ENCODE data around the gene KCNH8. TPM values are rescaled to one million over a fixed set of nuclear protein-coding genes. Genes with fewer than 3 reads are reported as not detected.

KCNH8 gene
- total RNA-seq, 2 experiments from 2014 or later = not detected

DNA sequence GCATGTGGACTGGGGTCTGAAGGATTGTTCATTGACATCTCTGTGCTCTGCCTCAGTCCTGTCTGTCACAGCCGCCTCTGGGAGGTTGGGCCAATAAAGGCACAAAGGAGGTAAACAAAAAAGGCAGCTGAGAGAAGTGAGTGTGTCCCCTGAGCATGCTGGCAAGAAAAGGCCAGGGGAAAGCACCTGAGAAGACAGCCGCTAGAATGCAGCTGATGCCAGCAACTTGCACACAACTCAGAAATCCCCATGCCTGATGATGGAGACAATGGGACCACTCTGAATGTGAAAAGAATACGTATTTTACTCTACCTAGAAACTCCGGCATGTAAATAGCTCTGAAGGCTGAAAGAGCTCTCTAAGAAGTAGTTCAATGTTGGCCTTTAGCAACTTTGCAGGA, 118.7 kb downstream of the KCNH8 start:
- Mint-ChIP-seq H3K4me3 (no peak overlapping the region), H3K27ac (no peak overlapping the region), H3K9me3 (no peaks in the 10 kb centered on the region), H3K27me3 (no peaks in the 10 kb centered on the region), H3K36me3 (no peaks in the 10 kb centered on the region), H3K4me1 (ENCODE audit: low read depth) (no peaks in the 10 kb centered on the region)
- ChIA-PET POLR2A (no interaction called here), CTCF (no interaction called here)
- no peak for DNase-seq
- intact Hi-C loops (cut with micrococcal nuclease) = no loop called here

DNA sequence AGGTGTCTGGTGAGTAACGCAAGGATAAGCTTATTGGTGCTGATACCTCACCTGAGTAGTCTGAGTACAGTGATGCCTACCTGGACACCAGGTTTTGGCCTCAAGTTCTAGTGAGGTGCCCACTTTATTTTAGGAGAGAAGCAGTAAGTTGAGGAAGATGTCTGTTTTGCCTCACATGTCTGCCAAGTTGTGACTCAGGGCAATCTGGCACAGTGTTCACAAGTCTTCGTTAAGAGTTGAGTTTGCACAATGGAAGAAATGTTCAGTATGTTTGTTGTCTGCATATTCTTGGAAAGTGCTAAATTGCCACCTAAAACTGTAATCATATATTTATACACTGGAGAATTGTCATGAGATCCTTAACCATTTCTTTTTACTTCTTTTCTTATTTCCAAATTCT, 122.2 kb downstream of the KCNH8 start:
- H3K36me3 Mint-ChIP-seq = no peaks in the 10 kb centered on the region
- CTCF ChIA-PET = no interaction called here
- POLR2A ChIA-PET = no interaction called here
- no peak overlapping the region for H3K27ac Mint-ChIP-seq
- H3K9me3 Mint-ChIP-seq = no peaks in the 10 kb centered on the region
- intact Hi-C loops (cut with micrococcal nuclease) = no loop called here
- DNase-seq = no peak
- no peak overlapping the region for H3K4me3 Mint-ChIP-seq
- no peaks in the 10 kb centered on the region for H3K4me1 Mint-ChIP-seq (ENCODE audit: low read depth)
- H3K27me3 Mint-ChIP-seq = no peaks in the 10 kb centered on the region

DNA sequence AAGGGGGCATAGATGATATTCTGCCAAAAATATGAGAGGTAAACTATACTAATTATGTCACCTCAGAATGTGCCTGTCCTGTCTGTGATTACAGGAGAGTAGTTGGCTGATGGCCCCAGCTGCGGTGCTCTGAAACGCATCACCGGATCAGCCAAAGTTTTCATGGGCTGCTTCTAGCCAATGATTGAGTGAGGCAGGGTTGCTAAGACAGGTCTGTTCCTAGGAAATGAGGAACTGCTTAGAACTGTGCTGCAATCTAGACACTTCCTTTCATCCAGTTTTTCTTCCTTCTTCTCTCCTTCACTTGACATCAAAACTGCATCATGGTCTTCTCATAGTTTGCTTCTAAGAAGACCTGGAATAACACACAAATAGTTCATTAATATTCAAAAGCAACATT, 124.0 kb downstream of the KCNH8 start:
- Mint-ChIP-seq H3K36me3 (no peaks in the 10 kb centered on the region), H3K4me3 (no peak overlapping the region), H3K27me3 (no peaks in the 10 kb centered on the region), H3K9me3 (no peaks in the 10 kb centered on the region), H3K4me1 (ENCODE audit: low read depth) (no peaks in the 10 kb centered on the region), H3K27ac (no peak overlapping the region)
- intact Hi-C loops (cut with micrococcal nuclease) = no loop called here
- POLR2A ChIA-PET = no interaction called here
- no peak for DNase-seq
- CTCF ChIA-PET = no interaction called here

DNA sequence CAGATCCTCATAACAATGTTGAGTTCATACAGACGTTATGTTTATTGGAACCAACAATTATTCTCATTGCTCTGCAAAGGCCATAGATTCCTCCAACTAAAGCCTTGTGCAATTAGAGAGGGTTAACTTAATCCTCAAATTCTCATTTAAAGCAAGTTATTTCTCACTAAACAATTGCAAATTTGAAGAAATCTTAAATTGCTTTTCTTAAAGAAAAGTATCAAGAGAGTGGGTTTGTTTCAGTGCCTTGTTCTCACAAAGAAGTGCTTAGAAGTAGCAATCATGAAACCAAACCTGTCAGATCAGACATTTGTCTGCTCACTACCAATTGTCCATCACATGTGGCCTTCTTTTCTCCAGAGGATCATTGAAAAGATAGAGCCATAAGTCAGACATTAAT, 124.8 kb downstream of the KCNH8 start:
- no peak for DNase-seq
- ChIA-PET CTCF (no interaction called here), POLR2A (no interaction called here)
- no peaks in the 10 kb centered on the region for H3K27me3 Mint-ChIP-seq
- H3K27ac Mint-ChIP-seq = no peak overlapping the region
- no peak overlapping the region for H3K4me3 Mint-ChIP-seq
- intact Hi-C loops (cut with micrococcal nuclease) = no loop called here
- H3K4me1 Mint-ChIP-seq (ENCODE audit: low read depth) = no peaks in the 10 kb centered on the region
- no peaks in the 10 kb centered on the region for H3K36me3 Mint-ChIP-seq
- no peaks in the 10 kb centered on the region for H3K9me3 Mint-ChIP-seq

DNA sequence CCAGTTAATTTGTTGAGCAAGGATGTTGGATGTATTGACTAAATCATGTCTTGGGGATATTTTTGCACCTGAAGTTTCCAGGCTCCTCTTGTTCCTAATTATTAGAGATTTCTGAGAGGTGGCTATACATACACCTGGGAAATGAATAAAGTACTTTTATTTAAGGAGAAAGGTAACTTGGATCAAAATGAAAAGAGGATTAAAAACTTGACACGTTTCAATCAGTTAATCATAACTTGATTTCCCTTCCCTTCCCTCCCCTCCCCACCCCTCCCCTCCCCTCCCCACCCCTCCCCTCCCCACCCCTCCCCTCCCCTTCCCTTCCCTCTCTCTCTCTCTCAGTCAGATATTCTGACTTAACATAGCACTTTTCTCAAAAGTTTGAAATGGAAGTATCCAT, 126.3 kb downstream of the KCNH8 start:
- no peak for DNase-seq
- Mint-ChIP-seq H3K36me3 (no peaks in the 10 kb centered on the region), H3K27ac (no peak overlapping the region), H3K27me3 (no peaks in the 10 kb centered on the region), H3K4me3 (no peak overlapping the region), H3K4me1 (ENCODE audit: low read depth) (no peaks in the 10 kb centered on the region), H3K9me3 (no peaks in the 10 kb centered on the region)
- intact Hi-C loops (cut with micrococcal nuclease) = no loop called here
- CTCF ChIA-PET = no interaction called here
- POLR2A ChIA-PET = no interaction called here

DNA sequence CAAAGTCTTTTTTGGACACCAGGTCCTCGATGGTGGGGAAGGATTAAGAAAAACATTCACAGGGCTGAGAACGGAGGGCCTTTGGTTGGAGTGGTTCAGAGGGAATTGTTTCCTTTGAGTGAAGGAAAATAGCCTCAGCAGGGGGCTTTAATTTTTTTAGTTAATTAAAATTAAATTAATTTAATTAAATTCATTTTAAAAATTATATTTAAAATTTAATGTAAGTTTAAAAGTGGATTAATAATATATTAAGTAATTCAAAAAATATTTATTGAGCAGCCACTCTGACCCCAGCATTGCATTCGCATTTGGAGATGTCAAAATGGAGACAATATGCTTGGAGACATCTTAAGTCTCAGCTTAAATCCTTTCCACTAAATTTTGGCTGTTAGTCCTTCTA, 136.7 kb downstream of the KCNH8 start:
- H3K27me3 Mint-ChIP-seq = no peaks in the 10 kb centered on the region
- H3K36me3 Mint-ChIP-seq = no peaks in the 10 kb centered on the region
- no peak overlapping the region for H3K4me3 Mint-ChIP-seq
- intact Hi-C loops (cut with micrococcal nuclease) = no loop called here
- H3K4me1 Mint-ChIP-seq (ENCODE audit: low read depth) = no peaks in the 10 kb centered on the region
- H3K9me3 Mint-ChIP-seq = no peaks in the 10 kb centered on the region
- no peak overlapping the region for H3K27ac Mint-ChIP-seq
- DNase-seq = no peak
- ChIA-PET POLR2A (no interaction called here), CTCF (no interaction called here)

DNA sequence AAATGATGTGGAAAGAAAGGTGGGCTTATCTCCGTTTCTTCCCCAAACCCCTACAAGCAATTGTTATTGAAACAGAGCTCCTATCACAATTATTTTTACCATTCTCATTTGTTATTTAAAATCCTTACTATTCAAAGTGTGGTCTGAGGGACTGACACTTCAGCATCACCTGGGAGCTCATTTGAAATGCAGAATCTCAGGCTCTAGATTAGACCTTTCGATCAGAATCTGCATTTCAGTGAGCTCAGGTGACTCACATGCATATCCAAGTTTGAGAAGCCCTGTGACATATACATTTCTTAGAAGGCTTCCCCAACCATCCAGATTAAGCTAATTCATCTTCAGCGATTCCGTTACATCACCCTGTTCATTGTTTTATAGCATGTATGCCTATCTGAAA, 145.0 kb downstream of the KCNH8 start:
- no peaks in the 10 kb centered on the region for H3K9me3 Mint-ChIP-seq
- H3K27ac Mint-ChIP-seq = no peak overlapping the region
- intact Hi-C loops (cut with micrococcal nuclease) = no loop called here
- no peaks in the 10 kb centered on the region for H3K27me3 Mint-ChIP-seq
- POLR2A ChIA-PET = no interaction called here
- no peaks in the 10 kb centered on the region for H3K4me1 Mint-ChIP-seq (ENCODE audit: low read depth)
- DNase-seq = no peak
- H3K4me3 Mint-ChIP-seq = no peak overlapping the region
- CTCF ChIA-PET = no interaction called here
- no peaks in the 10 kb centered on the region for H3K36me3 Mint-ChIP-seq

DNA sequence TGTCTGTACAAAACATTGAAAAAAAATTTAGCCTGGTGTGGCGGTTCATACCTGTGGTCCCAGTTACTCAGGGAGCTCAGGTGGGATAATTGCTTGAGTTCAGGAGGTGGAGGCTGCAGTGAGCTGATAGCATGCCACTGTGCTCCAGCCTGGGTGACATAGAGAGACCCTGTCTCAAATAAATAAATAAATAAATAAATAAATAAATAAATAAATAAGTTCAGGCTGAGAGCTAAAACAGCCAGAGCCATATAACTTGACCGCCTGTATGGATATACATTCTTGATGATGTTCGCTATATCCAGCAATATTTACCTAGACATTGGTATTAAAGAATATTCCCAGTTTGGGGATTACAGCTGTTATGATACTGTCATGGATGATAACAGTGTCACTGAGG, 146.9 kb downstream of the KCNH8 start:
- intact Hi-C loops (cut with micrococcal nuclease) = no loop called here
- H3K9me3 Mint-ChIP-seq = no peaks in the 10 kb centered on the region
- no peaks in the 10 kb centered on the region for H3K36me3 Mint-ChIP-seq
- H3K4me3 Mint-ChIP-seq = no peak overlapping the region
- POLR2A ChIA-PET = no interaction called here
- no peaks in the 10 kb centered on the region for H3K4me1 Mint-ChIP-seq (ENCODE audit: low read depth)
- no peaks in the 10 kb centered on the region for H3K27me3 Mint-ChIP-seq
- CTCF ChIA-PET = no interaction called here
- H3K27ac Mint-ChIP-seq = no peak overlapping the region
- no peak for DNase-seq

DNA sequence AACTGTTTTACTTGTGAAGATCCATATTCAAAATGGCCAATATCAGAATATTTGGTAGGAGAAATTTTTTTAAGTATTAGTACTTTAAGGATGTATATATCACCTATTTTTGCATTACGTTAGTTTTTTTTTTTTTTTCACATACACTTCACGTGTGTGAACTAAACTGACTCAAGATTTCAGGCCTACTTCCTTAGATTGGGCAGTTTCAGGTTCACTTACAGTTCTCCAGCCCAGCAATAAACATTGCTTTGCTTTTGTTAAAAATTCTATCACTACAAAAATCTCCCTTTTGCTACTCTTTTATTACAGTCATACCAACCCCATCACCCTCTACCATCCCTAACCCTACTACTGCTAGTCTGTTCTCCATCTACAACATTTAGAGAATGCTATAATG, 183.6 kb downstream of the KCNH8 start:
- no peak for DNase-seq
- POLR2A ChIA-PET = no interaction called here
- no peaks in the 10 kb centered on the region for H3K9me3 Mint-ChIP-seq
- intact Hi-C loops (cut with micrococcal nuclease) = no loop called here
- no peak overlapping the region for H3K4me3 Mint-ChIP-seq
- no peak overlapping the region for H3K27ac Mint-ChIP-seq
- CTCF ChIA-PET = no interaction called here
- H3K4me1 Mint-ChIP-seq (ENCODE audit: low read depth) = no peaks in the 10 kb centered on the region
- H3K27me3 Mint-ChIP-seq = no peaks in the 10 kb centered on the region
- no peaks in the 10 kb centered on the region for H3K36me3 Mint-ChIP-seq

DNA sequence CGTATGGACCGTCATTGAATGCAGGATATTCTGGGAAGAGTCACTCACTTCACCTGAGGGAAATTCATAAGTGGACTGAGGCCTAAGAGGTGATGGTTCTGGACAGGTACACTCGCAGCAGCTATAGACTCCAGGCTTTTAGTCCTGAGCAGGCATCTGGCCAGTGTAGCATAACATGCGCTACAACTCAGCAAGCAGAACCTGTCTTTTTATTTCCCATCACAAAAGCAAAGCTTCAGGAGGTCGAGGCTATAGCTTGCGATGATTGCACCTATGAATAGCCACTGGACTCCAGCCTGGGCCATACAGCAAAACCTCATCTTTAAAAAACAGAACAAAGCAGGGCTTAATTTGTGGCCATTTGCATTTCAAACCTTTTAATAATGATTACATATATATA, 185.8 kb downstream of the KCNH8 start:
- intact Hi-C loops (cut with micrococcal nuclease) = no loop called here
- no peak overlapping the region for H3K27ac Mint-ChIP-seq
- H3K36me3 Mint-ChIP-seq = no peaks in the 10 kb centered on the region
- H3K27me3 Mint-ChIP-seq = no peaks in the 10 kb centered on the region
- ChIA-PET CTCF (no interaction called here), POLR2A (no interaction called here)
- no peaks in the 10 kb centered on the region for H3K4me1 Mint-ChIP-seq (ENCODE audit: low read depth)
- no peaks in the 10 kb centered on the region for H3K9me3 Mint-ChIP-seq
- no peak overlapping the region for H3K4me3 Mint-ChIP-seq
- DNase-seq = no peak

DNA sequence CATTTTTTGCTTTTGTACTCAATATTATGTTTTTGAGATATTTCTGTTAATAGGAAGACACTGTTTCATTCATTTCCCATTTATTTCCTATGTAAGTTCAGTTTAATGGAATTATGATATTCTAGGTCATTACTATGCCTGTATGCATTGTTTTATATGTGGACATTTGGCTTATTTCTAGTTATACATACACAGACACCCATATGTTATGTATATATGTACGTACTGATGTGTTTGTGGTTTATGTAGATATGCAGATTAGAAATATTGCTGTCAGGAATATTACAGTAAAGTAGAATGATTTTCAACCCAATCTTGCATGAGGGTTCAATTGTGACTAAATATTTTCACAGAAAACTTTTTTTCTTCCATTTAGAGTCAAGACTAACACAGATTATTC, 190.5 kb downstream of the KCNH8 start:
- Mint-ChIP-seq H3K4me3 (no peak overlapping the region), H3K36me3 (no peaks in the 10 kb centered on the region), H3K27ac (no peak overlapping the region), H3K9me3 (no peaks in the 10 kb centered on the region), H3K4me1 (ENCODE audit: low read depth) (no peaks in the 10 kb centered on the region), H3K27me3 (peaks cover 1% of the 10 kb centered on the region)
- POLR2A ChIA-PET = no interaction called here
- intact Hi-C loops (cut with micrococcal nuclease) = no loop called here
- DNase-seq = no peak
- CTCF ChIA-PET = no interaction called here

DNA sequence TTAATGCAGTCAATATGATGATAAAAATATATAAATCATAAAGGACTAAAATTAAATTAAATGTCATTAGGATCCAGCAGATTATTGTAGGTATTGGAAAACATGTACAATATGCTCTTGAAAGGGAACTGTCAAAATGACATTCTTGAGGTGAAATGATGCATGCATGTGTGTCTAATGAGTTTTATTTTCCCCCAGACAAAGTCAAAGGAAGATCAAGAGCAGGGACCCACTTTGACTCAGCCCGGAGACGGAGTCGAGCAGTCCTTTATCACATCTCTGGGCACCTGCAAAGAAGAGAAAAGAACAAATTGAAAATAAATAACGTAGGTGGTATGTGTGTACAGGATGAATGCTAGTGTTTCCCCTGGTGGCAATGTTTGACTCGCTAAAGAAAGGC, 194.1 kb downstream of the KCNH8 start:
- DNase-seq = no peak
- H3K4me1 Mint-ChIP-seq (ENCODE audit: low read depth) = no peaks in the 10 kb centered on the region
- H3K27me3 Mint-ChIP-seq = peaks cover 1% of the 10 kb centered on the region
- POLR2A ChIA-PET = no interaction called here
- intact Hi-C loops (cut with micrococcal nuclease) = no loop called here
- H3K4me3 Mint-ChIP-seq = no peak overlapping the region
- H3K36me3 Mint-ChIP-seq = no peaks in the 10 kb centered on the region
- H3K27ac Mint-ChIP-seq = no peak overlapping the region
- H3K9me3 Mint-ChIP-seq = no peaks in the 10 kb centered on the region
- CTCF ChIA-PET = no interaction called here

DNA sequence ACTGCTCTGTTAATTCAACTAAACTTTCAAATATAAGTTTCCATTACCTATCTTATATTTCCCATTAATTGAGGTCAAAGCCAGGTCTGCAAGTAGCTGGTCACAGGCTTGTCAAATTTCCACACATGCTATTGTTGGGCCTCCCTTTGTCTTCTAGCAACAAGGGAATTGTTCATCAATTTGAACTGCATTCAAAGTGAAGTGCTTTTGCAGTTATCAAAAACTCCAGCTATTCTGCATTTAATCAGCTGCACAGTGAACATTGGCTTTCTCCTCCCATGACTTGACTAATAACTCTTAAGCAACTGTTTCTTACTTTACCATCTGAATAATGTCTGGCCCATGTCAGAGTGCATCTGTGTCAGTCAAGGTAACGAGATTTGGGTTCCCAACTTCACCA, 198.4 kb downstream of the KCNH8 start:
- POLR2A ChIA-PET = no interaction called here
- H3K36me3 Mint-ChIP-seq = no peaks in the 10 kb centered on the region
- no peaks in the 10 kb centered on the region for H3K9me3 Mint-ChIP-seq
- H3K4me3 Mint-ChIP-seq = no peak overlapping the region
- H3K4me1 Mint-ChIP-seq (ENCODE audit: low read depth) = no peaks in the 10 kb centered on the region
- CTCF ChIA-PET = interaction anchor here (0.6 to 3.3 kb wide), 2 partner anchors 520 to 1738 kb away, joined by 4 to 41 read pairs; no protein-coding TSS in a partner anchor
- H3K27ac Mint-ChIP-seq = no peak overlapping the region
- no peak for DNase-seq
- intact Hi-C loops (cut with micrococcal nuclease) = loop anchor here (5.0 kb wide), 1 partner anchor 279 kb away; no protein-coding TSS in a partner anchor
- H3K27me3 Mint-ChIP-seq = no peaks in the 10 kb centered on the region

DNA sequence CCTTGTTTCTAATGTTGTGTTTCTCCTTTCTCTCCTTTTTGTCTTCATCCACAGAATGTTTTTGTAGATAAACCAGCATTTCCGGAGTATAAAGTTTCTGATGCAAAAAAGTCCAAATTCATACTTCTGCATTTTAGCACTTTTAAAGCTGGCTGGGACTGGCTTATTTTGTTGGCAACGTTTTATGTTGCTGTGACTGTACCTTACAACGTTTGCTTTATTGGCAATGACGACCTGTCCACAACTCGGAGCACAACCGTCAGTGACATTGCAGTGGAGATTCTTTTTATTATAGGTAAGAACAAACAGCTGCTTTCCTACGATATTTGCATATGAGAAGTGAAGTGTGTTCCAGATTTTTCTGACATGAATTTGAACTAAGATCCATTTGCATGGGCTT, 199.4 kb downstream of the KCNH8 start:
- H3K4me1 Mint-ChIP-seq (ENCODE audit: low read depth) = no peaks in the 10 kb centered on the region
- H3K27ac Mint-ChIP-seq = no peak overlapping the region
- ChIA-PET POLR2A (no interaction called here), CTCF (interaction anchor here (2.2 to 3.3 kb wide), 2 partner anchors 17 to 519 kb away, joined by 5 to 41 read pairs; no protein-coding TSS in a partner anchor)
- no peak overlapping the region for H3K4me3 Mint-ChIP-seq
- no peaks in the 10 kb centered on the region for H3K9me3 Mint-ChIP-seq
- intact Hi-C loops (cut with micrococcal nuclease) = loop anchor here (2.0 to 5.0 kb wide), 3 partner anchors 195 to 519 kb away; no protein-coding TSS in a partner anchor
- H3K27me3 Mint-ChIP-seq = no peaks in the 10 kb centered on the region
- no peak for DNase-seq
- no peaks in the 10 kb centered on the region for H3K36me3 Mint-ChIP-seq

Data from activated CD4-positive, alpha-beta memory T cell treated with anti-CD3 and anti-CD28 coated beads for 36 hours (primary cell).